Esophagus muscularis mucosa (tissue), 4 donors: ENCODE measurements around the gene DNAI1. TPM values are rescaled to one million over a fixed set of nuclear protein-coding genes. Genes with fewer than 3 reads are reported as not detected.

Experiments used
- DNase-seq: peaks from one replicate; pipeline ENCODE4 v3.0.0-alpha.2; 2017; ENCODE audit errors: extremely low spot score
- H3K27ac ChIP-seq, 4 donors: fragments of 200-600 bp; sonication (generic); replicated peaks in 1 of 4; 1 replicate in 3 of 4; 2 replicates in 1 of 4; pipeline ENCODE4 v1.5.1; 2016 to 2019; ENCODE audit warnings: mild to moderate bottlenecking in 1 of 4
- H3K27me3 ChIP-seq, 4 donors: fragments of 200-600 bp; sonication (generic); one replicate each; pipeline versions ENCODE4 v1.5.1 to v1.6.0; 2016 to 2019
- H3K36me3 ChIP-seq, 4 donors: fragments of 200-600 bp; sonication (generic); one replicate each; pipeline ENCODE4 v1.5.1; 2016 to 2019
- H3K4me1 ChIP-seq, 4 donors: fragments of 200-600 bp; sonication (generic); one replicate each; pipeline ENCODE4 v1.5.1; 2016 to 2019
- H3K4me3 ChIP-seq, 4 donors: fragments of 200-600 bp; sonication (generic); 1 replicate in 2 of 4; 2 replicates in 2 of 4; pipeline ENCODE4 v1.5.1; 2016 to 2019; ENCODE audit warnings: mild to moderate bottlenecking in 4 of 4, moderate library complexity in 1 of 4
- H3K9me3 ChIP-seq, 4 donors: fragments of 200-600 bp; sonication (generic); 1 replicate in 3 of 4; 2 replicates in 1 of 4; pipeline ENCODE4 v1.5.1; 2016 to 2019
- EP300 ChIP-seq: sonication (generic); formaldehyde crosslinking; IDR thresholded peaks from one replicate; pipeline ENCODE4 v1.6.1; 2017; ENCODE audit warnings: antibody characterized with exemption
- POLR2A ChIP-seq: fragments of 450-650 bp; IDR thresholded peaks from one replicate; pipeline ENCODE4 v1.6.1; 2017; ENCODE audit warnings: antibody characterized with exemption, moderate library complexity, mild to moderate bottlenecking, low read depth
- POLR2AphosphoS5 ChIP-seq, 2 donors: sonication (generic); formaldehyde crosslinking; IDR thresholded peaks; one replicate each; pipeline ENCODE4 v1.6.1; 2017; ENCODE audit warnings: antibody characterized with exemption in 2 of 2
- WGBS: methylation state at CpG from one replicate; pipeline ENCODE4 v1.1.5; 2018; 5-methylcytosine and 5-hydroxymethylcytosine counted together
- intact Hi-C: fragments of 100-400 bp; cut with DNase I; formaldehyde crosslinking; loops from one replicate; pipeline ENCODE4 v1.15.1; 2023
- total RNA-seq, 4 donors: library from RNA; depleted of rRNA; stranded (reverse); fragments of >200 nt; gene quantifications; one replicate each; pipeline versions ENCODE4 v1.1.0 to v1.2.1, GENCODE V29; 2016
- TF ChIP-seq, protein P1 (sequence below), 3 experiments: fragments of 200-600 bp in 2 of 3; fragments of 450-650 bp in 1 of 3; sonication (generic) in 2 of 3; IDR thresholded peaks; one replicate each; pipeline ENCODE4 v1.5.1; 2017 to 2019; ENCODE audit warnings: antibody characterized with exemption in 3 of 3, mild to moderate bottlenecking in 2 of 3, moderate library complexity in 1 of 3

The DNAI1 gene
- total RNA-seq, 4 donors from 2014 or later: not detected

DNA sequence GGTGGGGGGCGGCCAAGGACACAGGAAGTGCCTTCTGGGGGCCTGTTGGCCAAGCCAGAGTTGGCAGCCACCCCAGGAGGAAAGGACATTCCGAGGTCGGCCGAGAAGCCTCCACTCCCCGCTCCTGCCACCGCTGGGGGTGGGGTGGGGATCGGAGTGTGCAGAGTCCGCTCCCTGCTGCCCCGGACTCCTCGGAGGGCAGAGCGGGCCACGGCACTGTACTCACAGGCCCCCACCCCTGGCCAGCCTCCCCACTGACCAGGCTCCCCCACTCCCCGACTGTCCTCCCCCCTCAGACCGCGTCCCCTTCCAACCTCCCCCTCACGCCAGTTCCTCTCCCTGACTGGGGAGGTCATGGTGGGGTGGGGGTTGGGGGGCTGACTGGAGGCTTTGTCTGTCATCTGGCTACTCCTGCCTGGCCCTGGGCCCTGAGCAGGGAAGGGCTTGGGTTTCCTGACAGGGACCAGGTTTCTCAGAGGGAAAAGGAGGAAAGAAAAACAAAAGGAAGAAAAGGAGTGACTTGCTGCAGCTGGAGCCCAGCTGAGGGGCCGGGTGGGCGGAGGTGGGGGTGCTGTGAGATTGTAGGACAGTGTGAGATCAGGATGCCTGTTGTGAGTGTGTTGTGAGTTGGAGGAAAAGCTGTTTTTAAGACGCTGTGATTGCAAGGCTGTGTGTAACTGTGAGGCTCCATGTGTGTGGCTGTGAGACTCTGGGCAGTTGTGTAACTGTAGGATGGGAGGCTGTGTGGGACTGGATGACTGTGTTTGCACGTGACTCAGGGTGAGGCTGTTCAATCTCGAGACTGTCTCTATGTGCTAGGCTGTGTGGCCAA is 101.2 kb downstream of the DNAI1 start:
- Histone ChIP-seq H3K9me3 (no peaks in the 10 kb centered on the region), H3K27ac (peak overlapping the region in 1 of 4 donors; percentile 44), H3K4me3 (peak overlapping the region in 1 of 4 donors; percentile 26), H3K27me3 (peaks cover 0 to 54% (median 3%) of the 10 kb centered on the region in 4 donors), H3K4me1 (peaks cover 9 to 22% (median 15%) of the 10 kb centered on the region in 4 donors), H3K36me3 (no peaks in the 10 kb centered on the region)
- DNase-seq: no peak
- TF ChIP-seq, protein P1, sequence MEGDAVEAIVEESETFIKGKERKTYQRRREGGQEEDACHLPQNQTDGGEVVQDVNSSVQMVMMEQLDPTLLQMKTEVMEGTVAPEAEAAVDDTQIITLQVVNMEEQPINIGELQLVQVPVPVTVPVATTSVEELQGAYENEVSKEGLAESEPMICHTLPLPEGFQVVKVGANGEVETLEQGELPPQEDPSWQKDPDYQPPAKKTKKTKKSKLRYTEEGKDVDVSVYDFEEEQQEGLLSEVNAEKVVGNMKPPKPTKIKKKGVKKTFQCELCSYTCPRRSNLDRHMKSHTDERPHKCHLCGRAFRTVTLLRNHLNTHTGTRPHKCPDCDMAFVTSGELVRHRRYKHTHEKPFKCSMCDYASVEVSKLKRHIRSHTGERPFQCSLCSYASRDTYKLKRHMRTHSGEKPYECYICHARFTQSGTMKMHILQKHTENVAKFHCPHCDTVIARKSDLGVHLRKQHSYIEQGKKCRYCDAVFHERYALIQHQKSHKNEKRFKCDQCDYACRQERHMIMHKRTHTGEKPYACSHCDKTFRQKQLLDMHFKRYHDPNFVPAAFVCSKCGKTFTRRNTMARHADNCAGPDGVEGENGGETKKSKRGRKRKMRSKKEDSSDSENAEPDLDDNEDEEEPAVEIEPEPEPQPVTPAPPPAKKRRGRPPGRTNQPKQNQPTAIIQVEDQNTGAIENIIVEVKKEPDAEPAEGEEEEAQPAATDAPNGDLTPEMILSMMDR (IDR thresholded peaks at IDR 0.05): no peak
- TF ChIP-seq EP300: no peak
- no peak for TF ChIP-seq POLR2A
- TF ChIP-seq POLR2AphosphoS5 (IDR thresholded peaks at IDR 0.05): no peak
- 21% methylated on average over 7 of the region's 21 CpGs for WGBS
- intact Hi-C loops: no loop called here

DNA sequence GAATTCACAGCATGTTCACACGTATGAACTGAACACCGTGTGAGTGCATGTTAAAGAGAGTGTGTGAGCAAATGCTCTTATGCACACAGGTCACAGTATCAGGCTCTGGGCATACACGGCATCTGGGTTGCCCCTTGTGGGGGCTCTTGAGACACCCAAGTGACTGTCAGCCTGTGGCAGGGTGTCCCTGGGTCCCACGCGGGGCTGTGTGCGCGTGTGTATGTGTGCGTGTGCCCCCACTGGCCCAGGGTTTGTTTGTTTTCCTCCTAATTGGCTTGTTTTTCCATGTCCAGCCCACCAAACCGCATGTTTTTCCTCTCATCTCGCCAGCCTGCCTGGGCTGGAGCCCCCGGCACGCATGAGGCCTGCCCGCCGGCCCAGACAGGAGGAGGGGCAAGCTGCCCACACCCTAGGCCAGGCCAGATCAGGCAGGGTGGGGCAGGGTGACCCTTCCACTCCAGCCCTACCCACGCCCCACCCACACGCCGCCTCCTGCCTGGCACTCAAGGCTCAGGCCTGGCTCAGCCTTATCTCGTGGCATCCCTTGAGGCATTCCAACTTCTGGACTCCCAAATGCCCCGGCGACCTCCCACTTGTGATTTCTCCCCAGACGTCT is 102.1 kb downstream of the DNAI1 start:
- 72% methylated on average over 18 of the region's 21 CpGs for WGBS
- intact Hi-C loops: no loop called here
- TF ChIP-seq POLR2A (no peak), EP300 (no peak), POLR2AphosphoS5 (IDR thresholded peaks at IDR 0.05) (no peak)
- TF ChIP-seq, protein P1 (IDR thresholded peaks at IDR 0.05): no peak
- Histone ChIP-seq H3K27me3 (peaks cover 0 to 60% (median 3%) of the 10 kb centered on the region in 4 donors), H3K4me1 (peaks cover 9 to 22% (median 15%) of the 10 kb centered on the region in 4 donors), H3K36me3 (no peaks in the 10 kb centered on the region), H3K9me3 (no peaks in the 10 kb centered on the region), H3K4me3 (no peak overlapping the region), H3K27ac (no peak overlapping the region)
- DNase-seq: no peak

- Histone ChIP-seq H3K27me3 (peaks cover 0 to 64% (median 3%) of the 10 kb centered on the region in 4 donors), H3K36me3 (no peaks in the 10 kb centered on the region), H3K9me3 (no peaks in the 10 kb centered on the region), H3K4me3 (no peak overlapping the region), H3K4me1 (peaks cover 9 to 22% (median 15%) of the 10 kb centered on the region in 4 donors), H3K27ac (no peak overlapping the region)
- intact Hi-C loops: no loop called here
- no peak for TF ChIP-seq POLR2AphosphoS5 (IDR thresholded peaks at IDR 0.05)
- no peak for TF ChIP-seq EP300
- TF ChIP-seq, protein P1 (IDR thresholded peaks at IDR 0.05): peak in 2 of 3 experiments; percentile 10 to 26
- no peak for DNase-seq
- WGBS: 89% methylated on average over 7 of the region's 7 CpGs
These were observed 103.6 kb downstream of the DNAI1 start for GRCh38 chr9:34562135-34562745.

- intact Hi-C loops: no loop called here
- DNase-seq: no peak
- Histone ChIP-seq H3K4me3 (no peak overlapping the region), H3K27ac (no peak overlapping the region), H3K4me1 (peaks cover 9 to 22% (median 15%) of the 10 kb centered on the region in 4 donors), H3K27me3 (peaks cover 0 to 60% (median 3%) of the 10 kb centered on the region in 4 donors), H3K9me3 (no peaks in the 10 kb centered on the region), H3K36me3 (no peaks in the 10 kb centered on the region)
- TF ChIP-seq POLR2AphosphoS5 (IDR thresholded peaks at IDR 0.05) (no peak), EP300 (no peak), POLR2A (no peak)
- TF ChIP-seq, protein P1 (IDR thresholded peaks at IDR 0.05): no peak
- 81% methylated on average over 5 of the region's 5 CpGs for WGBS
These were observed 104.7 kb downstream of the DNAI1 start for GRCh38 chr9:34563262-34563661.
